NCI-H1105 treated with DMSO at 0.1 percent for 48 hours (cell line): Measurements from ENCODE around the gene SUPT6H.

Experiments used
- DNase-seq: peaks from one replicate; lab custom pipeline; 2025; lab: John Stamatoyannopoulos, UW

The SUPT6H gene

GRCh38 chr17:28737770-28738679 is 76.0 kb downstream of the SUPT6H start:
- no peak for DNase-seq

- DNase-seq, result no peak
Observed at GRCh38 chr17:28738680-28739384, 76.8 kb downstream of the SUPT6H start.

GRCh38 chr17:28740406-28741357 is 78.7 kb downstream of the SUPT6H start:
- DNase-seq, result no peak

- DNase-seq, result no peak
Observed at GRCh38 chr17:28741358-28742349, 79.6 kb downstream of the SUPT6H start.

- peak; percentile 73 for DNase-seq
Observed at GRCh38 chr17:28743243-28744103, 81.5 kb downstream of the SUPT6H start, which contains the start of gene TRAF4. Gene TRAF4, plus strand, starts transcription at chr17:28744011. Its CDS starts 102 bp downstream, at chr17:28744113.

GRCh38 chr17:28744104-28744971 is 82.3 kb downstream of the SUPT6H start:
- peak; percentile 8 for DNase-seq

- DNase-seq, result peak; percentile 20
Observed at GRCh38 chr17:28744972-28745785, 83.2 kb downstream of the SUPT6H start.

GRCh38 chr17:28745786-28746411 is 83.9 kb downstream of the SUPT6H start:
- no peak for DNase-seq

GRCh38 chr17:28746611-28747050 is 84.6 kb downstream of the SUPT6H start:
- no peak for DNase-seq

GRCh38 chr17:28747051-28747691 is 85.2 kb downstream of the SUPT6H start:
- DNase-seq, result no peak

- no peak for DNase-seq
Observed at GRCh38 chr17:28747801-28748750, 86.1 kb downstream of the SUPT6H start.

- no peak for DNase-seq
Observed at GRCh38 chr17:28748852-28749515, 87.0 kb downstream of the SUPT6H start.

- DNase-seq, result no peak
Observed at GRCh38 chr17:28749516-28750177, 87.6 kb downstream of the SUPT6H start.
